ENCODE results near the gene PBX3.
"Not testable (repeated sequence)": the region's sequence is repeated elsewhere in the genome, so short reads cannot be mapped to it uniquely, and the experiment has no call there.

PBX3 gene

DNA sequence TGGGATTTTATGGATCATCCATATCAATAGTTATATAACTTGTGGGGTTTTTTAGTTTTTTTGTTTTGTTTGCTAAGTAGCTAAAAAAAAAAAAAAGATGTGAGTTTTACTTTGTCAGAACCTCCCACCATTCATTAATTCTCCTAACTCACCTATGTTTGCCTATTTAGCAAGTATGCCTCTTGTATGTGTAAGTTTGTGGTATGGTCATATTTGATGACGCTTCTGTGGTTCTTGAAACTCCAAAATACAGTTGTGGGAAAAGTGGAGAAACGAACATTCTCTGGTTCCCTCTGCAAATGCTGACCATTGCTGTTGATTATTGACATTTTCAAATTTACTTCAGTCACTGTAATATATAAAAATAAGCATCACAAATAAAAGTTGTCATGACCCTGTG, 75.7 kb downstream of the PBX3 start:
- H3K27me3 Mint-ChIP-seq (ENCODE audit: low read depth, poor library complexity): no peaks in the 10 kb centered on the region
- no peaks in the 10 kb centered on the region for H3K36me3 Mint-ChIP-seq (ENCODE audit: low read depth)
- no peak overlapping the region for H3K27ac Mint-ChIP-seq
- TF ChIP-seq, protein P1, sequence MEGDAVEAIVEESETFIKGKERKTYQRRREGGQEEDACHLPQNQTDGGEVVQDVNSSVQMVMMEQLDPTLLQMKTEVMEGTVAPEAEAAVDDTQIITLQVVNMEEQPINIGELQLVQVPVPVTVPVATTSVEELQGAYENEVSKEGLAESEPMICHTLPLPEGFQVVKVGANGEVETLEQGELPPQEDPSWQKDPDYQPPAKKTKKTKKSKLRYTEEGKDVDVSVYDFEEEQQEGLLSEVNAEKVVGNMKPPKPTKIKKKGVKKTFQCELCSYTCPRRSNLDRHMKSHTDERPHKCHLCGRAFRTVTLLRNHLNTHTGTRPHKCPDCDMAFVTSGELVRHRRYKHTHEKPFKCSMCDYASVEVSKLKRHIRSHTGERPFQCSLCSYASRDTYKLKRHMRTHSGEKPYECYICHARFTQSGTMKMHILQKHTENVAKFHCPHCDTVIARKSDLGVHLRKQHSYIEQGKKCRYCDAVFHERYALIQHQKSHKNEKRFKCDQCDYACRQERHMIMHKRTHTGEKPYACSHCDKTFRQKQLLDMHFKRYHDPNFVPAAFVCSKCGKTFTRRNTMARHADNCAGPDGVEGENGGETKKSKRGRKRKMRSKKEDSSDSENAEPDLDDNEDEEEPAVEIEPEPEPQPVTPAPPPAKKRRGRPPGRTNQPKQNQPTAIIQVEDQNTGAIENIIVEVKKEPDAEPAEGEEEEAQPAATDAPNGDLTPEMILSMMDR (IDR thresholded peaks at IDR 0.05): no peak
- peaks cover 7% of the 10 kb centered on the region for H3K4me1 Mint-ChIP-seq
- no peak for DNase-seq
- no peaks in the 10 kb centered on the region for H3K9me3 Mint-ChIP-seq
- no peak overlapping the region for H3K4me3 Mint-ChIP-seq

DNA sequence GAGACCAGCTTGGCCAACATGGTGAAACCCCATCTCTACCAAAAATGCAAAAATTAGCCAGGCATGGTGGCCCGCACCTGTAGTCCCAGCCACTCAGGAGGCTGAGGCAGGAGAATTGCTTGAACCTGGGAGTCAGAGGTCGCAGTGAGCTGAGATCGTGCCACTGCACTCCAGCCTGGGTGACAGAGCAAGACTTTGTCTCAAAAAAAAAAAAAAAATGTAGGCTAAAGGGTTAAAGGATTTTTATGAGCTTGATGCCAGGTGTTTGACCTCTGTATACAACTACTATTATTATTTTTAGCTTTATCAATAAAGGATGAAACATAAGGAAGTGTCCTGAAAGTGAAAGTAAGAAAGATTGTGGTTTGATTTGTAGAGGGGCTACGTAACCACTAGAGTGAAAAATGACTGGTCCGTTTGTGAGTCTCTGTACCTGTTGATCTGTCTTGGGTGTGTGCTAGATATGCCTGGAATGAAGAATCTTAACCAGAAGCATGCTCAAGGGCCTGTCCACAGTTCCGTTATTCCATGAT, 76.8 kb downstream of the PBX3 start:
- not testable (repeated sequence) for DNase-seq; H3K4me3 Mint-ChIP-seq; H3K36me3 Mint-ChIP-seq (ENCODE audit: low read depth); H3K9me3 Mint-ChIP-seq; H3K27me3 Mint-ChIP-seq (ENCODE audit: low read depth, poor library complexity); H3K27ac Mint-ChIP-seq; H3K4me1 Mint-ChIP-seq

DNA sequence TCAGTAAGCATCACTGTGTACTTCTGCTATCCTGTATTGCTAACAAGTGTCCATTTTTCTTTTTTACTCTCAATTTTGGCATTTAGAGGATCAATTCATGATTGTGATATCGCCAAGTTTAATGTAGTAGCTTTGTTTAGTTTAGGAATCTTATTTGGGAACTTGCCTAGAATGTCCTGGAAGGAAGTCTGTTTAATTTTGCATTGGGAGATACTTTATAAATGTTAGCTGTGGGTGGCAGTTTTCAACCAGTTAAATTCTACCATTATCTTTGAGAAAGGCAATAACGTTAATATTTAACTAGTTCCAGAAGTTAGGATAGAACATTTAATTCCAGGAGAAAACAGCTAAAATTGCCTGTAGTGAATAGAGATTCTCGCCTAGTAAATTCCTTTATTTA, 78.6 kb downstream of the PBX3 start:
- TF ChIP-seq, protein P1 (IDR thresholded peaks at IDR 0.05): no peak
- Mint-ChIP-seq H3K27ac (no peak overlapping the region), H3K36me3 (ENCODE audit: low read depth) (no peaks in the 10 kb centered on the region), H3K27me3 (ENCODE audit: low read depth, poor library complexity) (no peaks in the 10 kb centered on the region), H3K4me3 (no peak overlapping the region), H3K9me3 (no peaks in the 10 kb centered on the region), H3K4me1 (no peaks in the 10 kb centered on the region)
- no peak for DNase-seq

DNA sequence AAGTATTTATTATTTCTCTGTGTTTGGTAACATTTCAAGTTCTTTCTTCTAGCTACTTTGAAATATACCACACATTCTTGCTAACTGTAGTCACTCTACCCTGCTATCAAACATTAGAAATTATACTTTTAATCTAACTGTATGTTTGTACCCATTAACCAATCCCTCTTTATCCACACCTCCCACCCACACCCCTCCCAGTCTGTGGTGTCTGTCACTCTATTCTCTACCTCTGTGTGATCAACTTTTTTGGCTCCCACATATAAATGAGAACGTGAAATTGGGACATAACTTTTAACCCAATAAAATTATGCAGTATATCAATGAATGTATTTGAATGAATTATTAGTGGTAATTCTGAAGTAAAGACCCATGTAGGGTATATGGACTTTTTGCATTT, 79.7 kb downstream of the PBX3 start:
- Mint-ChIP-seq H3K9me3 (no peaks in the 10 kb centered on the region), H3K36me3 (ENCODE audit: low read depth) (no peaks in the 10 kb centered on the region)

DNA sequence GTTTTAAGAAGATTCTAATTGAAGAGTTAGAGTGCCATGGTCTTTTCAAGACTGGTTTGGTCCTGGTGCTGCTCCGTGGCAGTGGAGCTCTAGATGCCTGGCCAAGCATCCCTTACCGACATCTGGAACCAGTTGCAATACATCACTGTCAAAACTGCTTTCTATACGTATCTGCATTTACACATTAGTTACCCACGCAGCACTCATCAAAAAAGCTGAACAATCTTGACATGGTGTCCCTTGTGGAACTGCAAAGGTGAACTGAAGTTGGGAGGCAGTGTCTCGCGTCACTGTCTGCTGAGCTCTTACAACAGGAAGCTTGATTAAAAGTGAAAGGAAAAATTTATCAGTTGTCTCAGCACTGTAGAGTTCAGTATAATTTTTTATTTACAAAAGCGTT, 82.6 kb downstream of the PBX3 start:
- Mint-ChIP-seq H3K4me1 (no peaks in the 10 kb centered on the region), H3K4me3 (no peak overlapping the region), H3K27me3 (ENCODE audit: low read depth, poor library complexity) (peaks cover 11% of the 10 kb centered on the region), H3K36me3 (ENCODE audit: low read depth) (no peaks in the 10 kb centered on the region), H3K27ac (no peak overlapping the region), H3K9me3 (no peaks in the 10 kb centered on the region)
- no peak for DNase-seq
- TF ChIP-seq, protein P1 (IDR thresholded peaks at IDR 0.05): no peak

More for the DNA sequence above, 79.7 kb downstream of the PBX3 start:
- Mint-ChIP-seq H3K27me3 (ENCODE audit: low read depth, poor library complexity) (no peaks in the 10 kb centered on the region), H3K27ac (no peak overlapping the region), H3K4me3 (no peak overlapping the region), H3K4me1 (no peaks in the 10 kb centered on the region)
- TF ChIP-seq, protein P1 (IDR thresholded peaks at IDR 0.05): no peak
- DNase-seq: no peak

DNA sequence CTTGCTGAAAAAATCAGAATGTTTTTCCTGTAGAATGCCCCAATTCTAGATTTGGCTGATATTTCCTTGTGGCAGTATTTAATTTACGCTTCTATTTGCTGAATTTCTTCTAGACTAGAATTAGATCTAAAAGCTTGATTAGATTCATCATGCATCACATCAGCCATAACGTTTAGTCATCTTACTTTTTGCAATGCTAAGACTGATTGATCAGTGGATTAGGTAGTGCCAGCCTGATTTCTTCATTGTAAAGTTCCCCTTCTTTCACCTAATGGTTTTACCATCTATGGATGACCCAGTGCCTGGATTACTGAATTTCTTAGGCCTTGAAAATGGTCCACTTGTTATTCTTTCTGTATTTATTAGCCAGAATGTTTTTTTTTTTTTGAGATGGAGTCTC, 83.9 kb downstream of the PBX3 start:
- H3K27ac Mint-ChIP-seq: no peak overlapping the region
- H3K4me3 Mint-ChIP-seq: no peak overlapping the region
- TF ChIP-seq, protein P1 (IDR thresholded peaks at IDR 0.05): no peak
- H3K4me1 Mint-ChIP-seq: no peaks in the 10 kb centered on the region
- no peaks in the 10 kb centered on the region for H3K9me3 Mint-ChIP-seq
- peaks cover 11% of the 10 kb centered on the region for H3K27me3 Mint-ChIP-seq (ENCODE audit: low read depth, poor library complexity)
- H3K36me3 Mint-ChIP-seq (ENCODE audit: low read depth): no peaks in the 10 kb centered on the region
- no peak for DNase-seq

Data from nephron progenitor cell (in vitro differentiated cells).